ENCODE measurements around the gene PUS1.

DNA sequence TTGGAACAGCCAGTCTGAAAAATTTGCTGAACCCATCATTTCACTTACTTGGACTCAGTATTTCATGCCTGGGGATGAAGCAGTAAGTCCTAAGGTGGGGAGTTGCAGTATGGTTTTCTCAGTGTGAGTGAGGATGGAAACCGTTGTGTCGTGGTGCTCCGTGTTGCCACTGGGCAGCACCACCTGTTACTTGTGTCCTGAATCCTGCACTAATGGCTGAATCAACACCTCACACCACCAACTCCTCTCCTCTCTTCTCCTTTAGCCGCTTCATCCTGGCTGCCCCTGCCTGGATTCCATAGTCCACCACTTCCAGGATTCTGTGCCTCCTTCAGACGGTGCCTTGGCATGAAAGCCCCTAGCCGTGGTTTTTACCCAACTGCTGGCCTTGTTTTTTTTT lies 17.7 kb downstream of the PUS1 start:
- no peak for TF ChIP-seq EZH2phosphoT487 (IDR thresholded peaks at IDR 0.05; ENCODE audit: borderline replicate concordance, low read length)
- TF ChIP-seq, protein P1, sequence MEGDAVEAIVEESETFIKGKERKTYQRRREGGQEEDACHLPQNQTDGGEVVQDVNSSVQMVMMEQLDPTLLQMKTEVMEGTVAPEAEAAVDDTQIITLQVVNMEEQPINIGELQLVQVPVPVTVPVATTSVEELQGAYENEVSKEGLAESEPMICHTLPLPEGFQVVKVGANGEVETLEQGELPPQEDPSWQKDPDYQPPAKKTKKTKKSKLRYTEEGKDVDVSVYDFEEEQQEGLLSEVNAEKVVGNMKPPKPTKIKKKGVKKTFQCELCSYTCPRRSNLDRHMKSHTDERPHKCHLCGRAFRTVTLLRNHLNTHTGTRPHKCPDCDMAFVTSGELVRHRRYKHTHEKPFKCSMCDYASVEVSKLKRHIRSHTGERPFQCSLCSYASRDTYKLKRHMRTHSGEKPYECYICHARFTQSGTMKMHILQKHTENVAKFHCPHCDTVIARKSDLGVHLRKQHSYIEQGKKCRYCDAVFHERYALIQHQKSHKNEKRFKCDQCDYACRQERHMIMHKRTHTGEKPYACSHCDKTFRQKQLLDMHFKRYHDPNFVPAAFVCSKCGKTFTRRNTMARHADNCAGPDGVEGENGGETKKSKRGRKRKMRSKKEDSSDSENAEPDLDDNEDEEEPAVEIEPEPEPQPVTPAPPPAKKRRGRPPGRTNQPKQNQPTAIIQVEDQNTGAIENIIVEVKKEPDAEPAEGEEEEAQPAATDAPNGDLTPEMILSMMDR (IDR thresholded peaks at IDR 0.05; ENCODE audit: low read depth, low read length, poor library complexity, severe bottlenecking): no peak

All from DOHH2 (cell line).